Measurements from ENCODE around the gene BAD. TPM values are rescaled to one million over a fixed set of nuclear protein-coding genes. Genes with fewer than 3 reads are reported as not detected.

BAD gene
- total RNA-seq, 1 donor from 2014 or later = 73.6 TPM

- no peaks in the 10 kb centered on the region for H3K9me3 Mint-ChIP-seq (ENCODE audit: unreplicated experiment)
- no peaks in the 10 kb centered on the region for H3K27me3 Mint-ChIP-seq (ENCODE audit: unreplicated experiment)
- TF ChIP-seq CTCF (IDR thresholded peaks at IDR 0.05) = no peak
- peak overlapping the region; percentile 78 for H3K4me3 Mint-ChIP-seq (ENCODE audit: unreplicated experiment)
- peaks cover 2% of the 10 kb centered on the region for H3K36me3 Mint-ChIP-seq (ENCODE audit: unreplicated experiment)
- H3K4me1 Mint-ChIP-seq (ENCODE audit: unreplicated experiment) = peaks cover 36% of the 10 kb centered on the region
- H3K27ac Mint-ChIP-seq (ENCODE audit: unreplicated experiment) = peak overlapping the region; percentile 56
- no peak for DNase-seq (ENCODE audit: extremely low spot score, unreplicated experiment)
Measured at GRCh38 chr11:64234647-64235379, 49.7 kb downstream of the BAD start.

GRCh38 chr11:64233913-64234586 is 50.4 kb downstream of the BAD start, which contains the start of gene VEGFB:
Gene VEGFB (plus strand): TSS chr11:64234584. CDS start chr11:64234834, 250 bp downstream.
- TF ChIP-seq CTCF (IDR thresholded peaks at IDR 0.05) = no peak
- DNase-seq (ENCODE audit: extremely low spot score, unreplicated experiment) = no peak
- no peaks in the 10 kb centered on the region for H3K27me3 Mint-ChIP-seq (ENCODE audit: unreplicated experiment)
- H3K27ac Mint-ChIP-seq (ENCODE audit: unreplicated experiment) = peak within 1 kb of the TSS; percentile 57
- H3K4me3 Mint-ChIP-seq (ENCODE audit: unreplicated experiment) = peak within 1 kb of the TSS; percentile 78
- peaks cover 44% of the 10 kb centered on the region for H3K4me1 Mint-ChIP-seq (ENCODE audit: unreplicated experiment)
- no peaks in the 10 kb centered on the region for H3K9me3 Mint-ChIP-seq (ENCODE audit: unreplicated experiment)
- H3K36me3 Mint-ChIP-seq (ENCODE audit: unreplicated experiment) = peaks cover 2% of the 10 kb centered on the region

GRCh38 chr11:64232967-64233315 is 51.5 kb downstream of the BAD start:
- Mint-ChIP-seq H3K9me3 (ENCODE audit: unreplicated experiment) (no peaks in the 10 kb centered on the region), H3K4me1 (ENCODE audit: unreplicated experiment) (peaks cover 46% of the 10 kb centered on the region), H3K4me3 (ENCODE audit: unreplicated experiment) (peak overlapping the region; percentile 40), H3K27ac (ENCODE audit: unreplicated experiment) (no peak overlapping the region), H3K36me3 (ENCODE audit: unreplicated experiment) (peaks cover 2% of the 10 kb centered on the region), H3K27me3 (ENCODE audit: unreplicated experiment) (no peaks in the 10 kb centered on the region)
- no peak for TF ChIP-seq CTCF (IDR thresholded peaks at IDR 0.05)
- DNase-seq (ENCODE audit: extremely low spot score, unreplicated experiment) = no peak

- H3K4me1 Mint-ChIP-seq (ENCODE audit: unreplicated experiment) = peaks cover 50% of the 10 kb centered on the region
- H3K27ac Mint-ChIP-seq (ENCODE audit: unreplicated experiment) = no peak overlapping the region
- peak overlapping the region; percentile 80 for H3K4me3 Mint-ChIP-seq (ENCODE audit: unreplicated experiment)
- no peak for DNase-seq (ENCODE audit: extremely low spot score, unreplicated experiment)
- H3K9me3 Mint-ChIP-seq (ENCODE audit: unreplicated experiment) = no peaks in the 10 kb centered on the region
- no peaks in the 10 kb centered on the region for H3K27me3 Mint-ChIP-seq (ENCODE audit: unreplicated experiment)
- H3K36me3 Mint-ChIP-seq (ENCODE audit: unreplicated experiment) = peaks cover 2% of the 10 kb centered on the region
- no peak for TF ChIP-seq CTCF (IDR thresholded peaks at IDR 0.05)
Measured at GRCh38 chr11:64232182-64232966, 52.1 kb downstream of the BAD start.

GRCh38 chr11:64231546-64231945 is 52.9 kb downstream of the BAD start:
- Mint-ChIP-seq H3K36me3 (ENCODE audit: unreplicated experiment) (peaks cover 2% of the 10 kb centered on the region), H3K4me1 (ENCODE audit: unreplicated experiment) (peaks cover 57% of the 10 kb centered on the region), H3K27me3 (ENCODE audit: unreplicated experiment) (no peaks in the 10 kb centered on the region), H3K4me3 (ENCODE audit: unreplicated experiment) (peak overlapping the region; percentile 80), H3K9me3 (ENCODE audit: unreplicated experiment) (no peaks in the 10 kb centered on the region), H3K27ac (ENCODE audit: unreplicated experiment) (no peak overlapping the region)
- no peak for DNase-seq (ENCODE audit: extremely low spot score, unreplicated experiment)
- TF ChIP-seq CTCF (IDR thresholded peaks at IDR 0.05) = no peak

Data from osteocyte (in vitro differentiated cells).